Dermis blood vessel endothelial cell (primary cell): ENCODE data around the gene CACNB4. TPM values are rescaled to one million over a fixed set of nuclear protein-coding genes. Genes with fewer than 3 reads are reported as not detected.
"Not testable (repeated sequence)": the region's sequence is repeated elsewhere in the genome, so short reads cannot be mapped to it uniquely, and the experiment has no call there.

Experiments used
- DNase-seq: peaks from one replicate; pipeline ENCODE4 v3.0.0; 2010
- total RNA-seq: library from RNA; depleted of rRNA; stranded (reverse); fragments of >200 nt; gene quantifications from 2 replicates; pipeline ENCODE4 v1.2.3, GENCODE V29; 2014

The CACNB4 gene
- total RNA-seq, 1 donor from 2014 or later = 0.17 TPM

GRCh38 chr2:151899156-151899555, 199.7 kb downstream of the CACNB4 start:
- DNase-seq = no peak

GRCh38 chr2:151891566-151892194, 207.2 kb downstream of the CACNB4 start:
- DNase-seq = peak; percentile 9

- no peak for DNase-seq
Observed at GRCh38 chr2:151887164-151887563, 211.7 kb downstream of the CACNB4 start.

- DNase-seq = peak; percentile 67
Observed at GRCh38 chr2:151886241-151886640, 212.6 kb downstream of the CACNB4 start.

- DNase-seq = no peak
Observed at GRCh38 chr2:151882786-151883445, 215.9 kb downstream of the CACNB4 start.

GRCh38 chr2:151881342-151881741, 217.5 kb downstream of the CACNB4 start:
- DNase-seq = no peak

- DNase-seq = no peak
Observed at GRCh38 chr2:151880586-151880985, 218.3 kb downstream of the CACNB4 start.

GRCh38 chr2:151878655-151879563, 219.9 kb downstream of the CACNB4 start:
- DNase-seq = peak; percentile 76

GRCh38 chr2:151878204-151878603, 220.6 kb downstream of the CACNB4 start:
- DNase-seq = no peak

GRCh38 chr2:151875631-151876030, 223.2 kb downstream of the CACNB4 start:
- DNase-seq = not testable (repeated sequence)

- no peak for DNase-seq
Observed at GRCh38 chr2:151872463-151872862, 226.4 kb downstream of the CACNB4 start.

GRCh38 chr2:151869291-151869690, 229.6 kb downstream of the CACNB4 start:
- no peak for DNase-seq

- no peak for DNase-seq
Observed at GRCh38 chr2:151862700-151863099, 236.1 kb downstream of the CACNB4 start.

GRCh38 chr2:151861174-151861573, 237.7 kb downstream of the CACNB4 start:
- DNase-seq = no peak

- DNase-seq = no peak
Observed at GRCh38 chr2:151860613-151861146, 238.2 kb downstream of the CACNB4 start.

GRCh38 chr2:151860210-151860609, 238.6 kb downstream of the CACNB4 start:
- no peak for DNase-seq

GRCh38 chr2:151857650-151858049, 241.2 kb downstream of the CACNB4 start:
- no peak for DNase-seq

- DNase-seq = no peak
Observed at GRCh38 chr2:151855111-151855510, 243.7 kb downstream of the CACNB4 start.

- no peak for DNase-seq
Observed at GRCh38 chr2:151853070-151853758, 245.6 kb downstream of the CACNB4 start.

GRCh38 chr2:151852260-151853069, 246.4 kb downstream of the CACNB4 start:
- DNase-seq = no peak

- no peak for DNase-seq
Observed at GRCh38 chr2:151851761-151852160, 247.1 kb downstream of the CACNB4 start.
